Breast epithelium (tissue), 3 donors: Measurements from ENCODE around the gene ZNF580.

Experiments used
- CTCF ChIP-seq, 3 donors: fragments of 450-650 bp; IDR thresholded peaks; one replicate each; pipeline ENCODE4 v1.5.1; 2016 to 2017; ENCODE audit warnings: antibody characterized with exemption in 3 of 3, mild to moderate bottlenecking in 3 of 3, moderate library complexity in 3 of 3
- POLR2AphosphoS5 ChIP-seq, 3 donors: sonication (generic); formaldehyde crosslinking; IDR thresholded peaks; one replicate each; pipeline ENCODE4 v1.6.1; 2017; ENCODE audit warnings: antibody characterized with exemption in 3 of 3

- no peak for TF ChIP-seq POLR2AphosphoS5 (IDR thresholded peaks at IDR 0.05)
- no peak for TF ChIP-seq CTCF (IDR thresholded peaks at IDR 0.05)
These were observed 26.2 kb downstream of the ZNF580 start for GRCh38 chr19:55667006-55667381.
